H1 (cell line): ENCODE measurements around the gene AFF4. TPM values are rescaled to one million over a fixed set of nuclear protein-coding genes. Genes with fewer than 3 reads are reported as not detected.

ENCODE experiments used
- CTCF ChIA-PET: fragments of 300-600 bp; sonication (Branson Sonifier 250); formaldehyde crosslinking; loops from one replicate; lab custom pipeline; 2021; ENCODE audit not compliant: partially characterized antibody; lab: Charles Lee
- POLR2A ChIA-PET: fragments of 300-600 bp; sonication (Branson Sonifier 250); formaldehyde crosslinking; loops from one replicate; lab custom pipeline; 2021; ENCODE audit warnings: inconsistent platforms; ENCODE audit not compliant: partially characterized antibody; lab: Charles Lee
- DNase-seq, 2 experiments: peaks; one replicate each; pipeline versions ENCODE4 v3.0.0 to v3.0.0-alpha.2; 2010 to 2022; ENCODE audit warnings: low spot score in 2 of 2, low read depth in 1 of 2, mixed read lengths in 1 of 2
- FAIRE-seq: peaks from 2 replicates; lab custom pipeline; 2011; peaks lifted over from hg19 to GRCh38; lab: Jason Lieb, UNC
- H2AFZ ChIP-seq: 2 replicates; pipeline ENCODE4 v1.8.1; 2012; ENCODE audit warnings: low read length, inconsistent platforms
- H2AK5ac ChIP-seq: 2 replicates; pipeline ENCODE4 v1.6.1; 2013; ENCODE audit warnings: low read depth, low read length
- H2BK120ac ChIP-seq: replicated peaks from 2 replicates; pipeline ENCODE3; 2013; ENCODE audit warnings: low read depth, low read length, inconsistent platforms
- H2BK12ac ChIP-seq: 2 replicates; pipeline ENCODE4 v1.6.1; 2013; ENCODE audit warnings: low read depth, low read length
- H2BK15ac ChIP-seq: 2 replicates; pipeline ENCODE4 v1.6.1; 2013; ENCODE audit warnings: low read length
- H2BK20ac ChIP-seq: 2 replicates; pipeline ENCODE4 v1.6.1; 2013; ENCODE audit warnings: low read length
- H2BK5ac ChIP-seq: 2 replicates; pipeline ENCODE4 v1.6.1; 2013; ENCODE audit warnings: low read depth, low read length
- H3K14ac ChIP-seq: 2 replicates; pipeline ENCODE4 v1.6.1; 2013; ENCODE audit warnings: inconsistent platforms; ENCODE audit not compliant: insufficient read length
- H3K18ac ChIP-seq: 2 replicates; pipeline ENCODE4 v1.6.1; 2013; ENCODE audit warnings: low read length; ENCODE audit errors: extremely low read depth
- H3K23ac ChIP-seq: 2 replicates; pipeline ENCODE4 v1.6.1; 2013; ENCODE audit warnings: inconsistent platforms; ENCODE audit not compliant: insufficient read length
- H3K23me2 ChIP-seq: 2 replicates; pipeline ENCODE4 v1.6.1; 2013; ENCODE audit warnings: low read depth, low read length
- H3K27ac ChIP-seq: 2 replicates; pipeline ENCODE4 v1.6.1; 2011; ENCODE audit warnings: low read depth, low read length, inconsistent platforms
- H3K27me3 ChIP-seq, 4 experiments: replicated peaks in 1 of 4; 1 replicate in 1 of 4; 2 replicates in 3 of 4; pipeline versions ENCODE4 v1.6.1 to v1.8.1; 2011 to 2013; ENCODE audit warnings: low read length in 3 of 4, mild to moderate bottlenecking in 3 of 4, inconsistent platforms in 2 of 4, mixed read lengths in 2 of 4, moderate library complexity in 1 of 4; ENCODE audit not compliant: control insufficient read depth in 3 of 4, insufficient read depth in 3 of 4; ENCODE audit errors: extremely low read depth in 1 of 4
- H3K36me3 ChIP-seq, 4 experiments: 2 replicates each; pipeline versions ENCODE4 v1.6.1 to v1.8.1; 2011 to 2013; ENCODE audit warnings: mild to moderate bottlenecking in 4 of 4, low read length in 3 of 4, moderate library complexity in 2 of 4, control low read depth in 1 of 4, inconsistent platforms in 1 of 4; ENCODE audit not compliant: insufficient read depth in 4 of 4, control insufficient read depth in 2 of 4
- H3K4ac ChIP-seq: replicated peaks from 2 replicates; pipeline ENCODE3; 2013; ENCODE audit warnings: low read length, low read depth, mixed read lengths, inconsistent platforms; ENCODE audit not compliant: insufficient read length
- H3K4me1 ChIP-seq, 4 experiments: replicated peaks in 1 of 4; 1 replicate in 1 of 4; 2 replicates in 3 of 4; pipeline versions ENCODE4 v1.6.1 to v1.8.1; 2011 to 2013; ENCODE audit warnings: low read length in 3 of 4, inconsistent platforms in 2 of 4, mixed read lengths in 1 of 4; ENCODE audit not compliant: insufficient read depth in 4 of 4, control insufficient read depth in 3 of 4
- H3K4me2 ChIP-seq, 2 experiments: 2 replicates each; pipeline versions ENCODE4 v1.6.1 to v1.8.1; 2011 to 2013; ENCODE audit warnings: low read depth in 2 of 2, low read length in 2 of 2, control low read depth in 1 of 2, inconsistent platforms in 1 of 2, mild to moderate bottlenecking in 1 of 2; ENCODE audit not compliant: insufficient read depth in 1 of 2
- H3K4me3 ChIP-seq, 4 experiments: fragments of 200-600, 300-600 bp in 1 of 4; sonication (generic), shearing (Covaris generic), sonication (Bioruptor Twin) in 1 of 4; 2 replicates each; pipeline versions ENCODE4 v1.5.1 to v1.8.1; 2011 to 2016; ENCODE audit warnings: low read length in 4 of 4, low read depth in 3 of 4, control low read depth in 2 of 4, inconsistent platforms in 2 of 4, mild to moderate bottlenecking in 2 of 4, mixed read lengths in 1 of 4, moderate library complexity in 1 of 4; ENCODE audit not compliant: insufficient read depth in 2 of 4; ENCODE audit errors: extremely low read depth in 1 of 4
- H3K56ac ChIP-seq: replicated peaks from 2 replicates; pipeline ENCODE3; 2013; ENCODE audit warnings: low read depth, mild to moderate bottlenecking, mixed read lengths, low read length, inconsistent platforms; ENCODE audit not compliant: insufficient read length
- H3K79me1 ChIP-seq: 2 replicates; pipeline ENCODE4 v1.6.1; 2013; ENCODE audit warnings: low read depth, low read length, control low read depth
- H3K79me2 ChIP-seq, 2 experiments: 2 replicates each; pipeline versions ENCODE4 v1.6.1 to v1.8.1; 2012 to 2013; ENCODE audit warnings: low read length in 2 of 2, mild to moderate bottlenecking in 2 of 2, inconsistent platforms in 1 of 2; ENCODE audit not compliant: insufficient read depth in 2 of 2, control insufficient read depth in 1 of 2
- H3K9ac ChIP-seq, 4 experiments: replicated peaks in 1 of 4; 1 replicate in 1 of 4; 2 replicates in 3 of 4; pipeline versions ENCODE4 v1.6.1 to v1.8.1; 2011 to 2013; ENCODE audit warnings: low read depth in 3 of 4, low read length in 3 of 4, control low read depth in 2 of 4, mild to moderate bottlenecking in 2 of 4, moderate library complexity in 2 of 4, inconsistent platforms in 1 of 4; ENCODE audit errors: extremely low read depth in 1 of 4
- H3K9me3 ChIP-seq, 2 experiments: 2 replicates each; pipeline versions ENCODE4 v1.6.1 to v1.8.1; 2012 to 2013; ENCODE audit warnings: mild to moderate bottlenecking in 2 of 2, moderate library complexity in 2 of 2, control low read depth in 1 of 2, inconsistent platforms in 1 of 2, low read depth in 1 of 2, low read length in 1 of 2, mixed read lengths in 1 of 2; ENCODE audit not compliant: insufficient read depth in 2 of 2
- H4K20me1 ChIP-seq, 2 experiments: replicated peaks in 1 of 2; 2 replicates each; pipeline versions ENCODE3 to v1.8.1; 2011 to 2013; ENCODE audit warnings: inconsistent platforms in 2 of 2, low read length in 2 of 2, mild to moderate bottlenecking in 1 of 2; ENCODE audit not compliant: insufficient read depth in 2 of 2, control insufficient read depth in 1 of 2
- H4K5ac ChIP-seq: 2 replicates; pipeline ENCODE4 v1.6.1; 2013; ENCODE audit warnings: low read length, low read depth, mixed read lengths, inconsistent platforms; ENCODE audit not compliant: insufficient read length
- H4K8ac ChIP-seq: 2 replicates; pipeline ENCODE4 v1.8.0; 2013; ENCODE audit warnings: mild to moderate bottlenecking, moderate library complexity, low read length, inconsistent platforms; ENCODE audit not compliant: insufficient read depth; ENCODE audit errors: extremely low read depth
- H4K91ac ChIP-seq: replicated peaks from 2 replicates; pipeline ENCODE3; 2013; ENCODE audit warnings: low read length, mixed read lengths, inconsistent platforms; ENCODE audit not compliant: insufficient read length
- SP4 ChIP-seq: IDR thresholded peaks from 2 replicates; pipeline ENCODE4 v1.6.1; 2012; ENCODE audit warnings: low read length, inconsistent platforms
- TCF12 ChIP-seq: IDR thresholded peaks from 2 replicates; pipeline ENCODE4 v1.6.1; 2011; ENCODE audit warnings: low read depth, mild to moderate bottlenecking, low read length
- YY1 ChIP-seq: IDR thresholded peaks from 2 replicates; pipeline ENCODE4 v1.6.1; 2011; ENCODE audit warnings: low read depth, mild to moderate bottlenecking, low read length
- WGBS, 2 experiments: shearing (Covaris generic) in 1 of 2; methylation state at CpG; one replicate each; pipeline versions ENCODE4 v1.1.6 to v1.1.7; 2013 to 2015; ENCODE audit warnings: low lambda C conversion rate in 2 of 2, mixed read lengths in 2 of 2, inconsistent platforms in 1 of 2, low coverage in 1 of 2, missing lambda C conversion rate in 1 of 2; ENCODE audit not compliant: insufficient replicate concordance in 2 of 2, insufficient coverage in 1 of 2, insufficient read length in 1 of 2; ENCODE audit errors: extremely low coverage in 1 of 2, missing lambda C conversion rate in 1 of 2; 5-methylcytosine and 5-hydroxymethylcytosine counted together
- polyA plus RNA-seq, 7 experiments: library from polyadenylated mRNA; depleted of rRNA in 3 of 7; stranded (reverse) in 5 of 7; unstranded in 2 of 7; fragments of >200 nt in 5 of 7; fragments of 200-250 nt in 2 of 7; gene quantifications; 1 replicate in 5 of 7; 2 replicates in 1 of 7; 4 replicates in 1 of 7; pipeline versions ENCODE4 v1.2.1 to v1.2.3, GENCODE V29; 2011 to 2013; ENCODE audit warnings: missing spikeins in 2 of 7, mixed read lengths in 2 of 7
- total RNA-seq: library from RNA; stranded (reverse); fragmentation: NEBNext Ultra II Directional; extraction: Animal tissue kit (Norgen Biotek cat#: 25700); gene quantifications from 2 replicates; pipeline ENCODE4 v1.2.1, GENCODE V29; 2021

AFF4 gene
- total and polyA plus RNA-seq, 2 of the 8 experiments (the other 6 are each of a cell fraction or from before 2014, with no cell fraction given), result 12.0 to 61.4 TPM

DNA sequence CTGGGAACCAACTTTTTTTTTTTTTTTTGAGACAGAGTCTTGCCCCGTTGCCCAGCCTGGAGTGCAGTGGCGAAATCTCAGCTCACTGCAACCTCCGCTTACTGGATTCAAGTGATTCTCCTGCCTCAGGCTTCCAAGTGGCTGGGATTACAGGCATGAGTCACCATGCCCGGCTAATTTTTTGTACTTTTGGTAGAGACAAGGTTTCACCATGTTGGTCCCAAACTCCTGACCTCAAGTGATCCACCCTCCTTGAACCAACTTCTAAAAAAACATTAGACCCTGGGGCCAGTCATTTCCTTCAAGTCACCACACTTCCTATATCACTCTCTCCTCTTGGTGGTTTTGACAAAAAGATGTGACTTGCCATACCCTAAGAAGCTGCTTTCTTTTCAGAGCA is 122.1 kb downstream of the AFF4 start:
- Histone ChIP-seq H3K36me3 (no peaks in the 10 kb centered on the region), H4K91ac (no peak overlapping the region), H4K20me1 (no peaks in the 10 kb centered on the region), H3K4ac (no peak overlapping the region), H2BK5ac (no peak overlapping the region), H4K5ac (no peak overlapping the region), H3K27ac (no peak overlapping the region), H3K23ac (no peak overlapping the region), H3K4me1 (no peaks in the 10 kb centered on the region), H3K79me1 (no peaks in the 10 kb centered on the region), H3K14ac (no peak overlapping the region), H2BK120ac (no peak overlapping the region), H3K56ac (no peak overlapping the region), H3K18ac (no peak overlapping the region), H3K9ac (no peak overlapping the region), H2BK15ac (no peak overlapping the region), H2AFZ (no peak overlapping the region), H4K8ac (no peak overlapping the region), H3K23me2 (no peaks in the 10 kb centered on the region), H3K9me3 (no peaks in the 10 kb centered on the region), H3K4me3 (no peak overlapping the region), H2BK20ac (no peak overlapping the region), H3K79me2 (no peaks in the 10 kb centered on the region), H3K27me3 (no peaks in the 10 kb centered on the region), H2BK12ac (no peak overlapping the region), H2AK5ac (no peak overlapping the region), H3K4me2 (no peak overlapping the region)
- ChIA-PET CTCF (interaction anchor here (25.6 kb wide), 1 partner anchor 21 kb away, joined by 465 read pairs; the partner anchor contains the start of genes GDF9, LEAP2 and UQCRQ), POLR2A (no interaction called here)
- DNase-seq (no peak), FAIRE-seq (no peak)
- WGBS, 2 experiments, result 96% methylated on average over 4 of the region's 4 CpGs; no CpG with 5 or more reads in 1 of the 2 experiments
- no peak for TF ChIP-seq SP4
- TF ChIP-seq TCF12, result no peak
- TF ChIP-seq YY1, result no peak
